Lower leg skin (tissue), 3 donors: ENCODE measurements around the gene OR10G3.

Experiments used
- CTCF ChIP-seq, 3 donors: fragments of 450-650 bp; IDR thresholded peaks; one replicate each; pipeline ENCODE4 v1.5.1; 2016; ENCODE audit warnings: antibody characterized with exemption in 3 of 3, mild to moderate bottlenecking in 3 of 3, moderate library complexity in 2 of 3
- POLR2A ChIP-seq, 2 donors: fragments of 450-650 bp; IDR thresholded peaks; one replicate each; pipeline ENCODE4 v1.6.1; 2016 to 2017; ENCODE audit warnings: antibody characterized with exemption in 2 of 2, mild to moderate bottlenecking in 1 of 2, moderate library complexity in 1 of 2

- TF ChIP-seq CTCF (IDR thresholded peaks at IDR 0.05) = no peak
- TF ChIP-seq POLR2A (IDR thresholded peaks at IDR 0.05) = no peak
Observed at GRCh38 chr14:21589317-21589716, 9.4 kb upstream of the OR10G3 start.
